GM12878 (cell line): ENCODE measurements around the gene STPG3. TPM values are rescaled to one million over a fixed set of nuclear protein-coding genes. Genes with fewer than 3 reads are reported as not detected.

Experiments used
- BCL11A ChIP-seq: IDR thresholded peaks from 2 replicates; pipeline ENCODE4 v1.6.1; 2011; ENCODE audit warnings: low read depth, low read length
- E4F1 ChIP-seq: fragments of 450-650 bp; IDR thresholded peaks from 2 replicates; pipeline ENCODE4 v1.6.1; 2018; ENCODE audit warnings: borderline replicate concordance, mild to moderate bottlenecking; ENCODE audit not compliant: partially characterized antibody
- ETV6 ChIP-seq, 2 experiments: fragments of 450-650 bp in 1 of 2; IDR thresholded peaks in 1 of 2; conservative IDR thresholded peaks in 1 of 2; 2 replicates each; pipeline ENCODE4 v1.6.1; 2014; ENCODE audit warnings: antibody characterized with exemption in 1 of 2, borderline replicate concordance in 1 of 2, low read depth in 1 of 2, mild to moderate bottlenecking in 1 of 2, moderate library complexity in 1 of 2
- HDAC2 ChIP-seq: fragments of 200-600 bp; sonication (generic); IDR thresholded peaks from 2 replicates; pipeline ENCODE4 v1.6.1; 2017
- IRF4 ChIP-seq: IDR thresholded peaks from 2 replicates; pipeline ENCODE4 v1.6.1; 2011; ENCODE audit warnings: low read depth, low read length
- MXI1 ChIP-seq: fragments of 150-350 bp; IDR thresholded peaks from 2 replicates; pipeline ENCODE4 v1.6.1; 2011; ENCODE audit warnings: low read depth, mild to moderate bottlenecking, inconsistent platforms, low read length, improper control_type of control experiment
- PKNOX1 ChIP-seq: fragments of 450-650 bp; IDR thresholded peaks from 2 replicates; pipeline ENCODE4 v1.6.1; 2016; ENCODE audit warnings: mild to moderate bottlenecking
- RAD21 ChIP-seq: IDR thresholded peaks from 2 replicates; pipeline ENCODE4 v1.6.1; 2011; ENCODE audit warnings: mild to moderate bottlenecking, low read depth, low read length, moderate library complexity; ENCODE audit not compliant: insufficient read depth
- ZNF207 ChIP-seq: fragments of 450-650 bp; IDR thresholded peaks from 2 replicates; pipeline ENCODE4 v1.6.1; 2014; ENCODE audit warnings: antibody characterized with exemption, mild to moderate bottlenecking, borderline replicate concordance
- polyA plus RNA-seq, 11 experiments: library from polyadenylated mRNA; depleted of rRNA in 4 of 11; unstranded in 6 of 11; stranded (reverse) in 5 of 11; fragments of >200 nt; fragmentation: Nextera tagmentation in 4 of 11; fragmentation: Illumina TruSeq in 1 of 11; extraction: Ambion mirVana in 4 of 11; extraction: Trizol in 1 of 11; gene quantifications; 1 replicate in 1 of 11; 2 replicates in 10 of 11; pipeline versions ENCODE4 v1.2.1 to v1.2.3, GENCODE V29; 2011 to 2016; ENCODE audit warnings: inconsistent platforms in 2 of 11, missing spikeins in 2 of 11, low read depth in 1 of 11
- total RNA-seq, 4 experiments: library from RNA; depleted of rRNA in 3 of 4; stranded (reverse); fragments of >200 nt in 3 of 4; fragmentation: Illumina TruSeq in 1 of 4; extraction: Trizol in 1 of 4; gene quantifications; 2 replicates each; pipeline versions ENCODE4 v1.2.1 to v1.2.3, GENCODE V29; 2013 to 2021
- TF ChIP-seq, protein P1 (sequence below): fragments of 450-650 bp; IDR thresholded peaks from 2 replicates; pipeline ENCODE4 v1.6.1; 2016; ENCODE audit warnings: mild to moderate bottlenecking, moderate library complexity, borderline replicate concordance

STPG3 gene
- total and polyA plus RNA-seq, 10 of the 15 experiments (the other 5 are each of a cell fraction or from before 2014, with no cell fraction given), result not detected

GRCh38 chr9:137277329-137278041 lies 26.4 kb downstream of the STPG3 start, which contains the start of gene TOR4A (continued):
- TF ChIP-seq BCL11A (no peak; the same call in 1 of the 2 replicates), RAD21 (0 out of 2 replicates have a peak, but pooled peaks have one; percentile 1), HDAC2 (no peak), E4F1 (peak; percentile 16), ETV6 (conservative IDR thresholded peaks at IDR 0.05 in 1 of 2, IDR thresholded peaks at IDR 0.05 in 1 of 2; ENCODE audit: borderline replicate concordance in 1 of 2, low read depth in 1 of 2) (peak in 1 of 2 experiments; percentile 36; a peak in 2 of 4 replicates), ZNF207 (0 out of 2 replicates have a peak, but pooled peaks have one; percentile 43), PKNOX1 (peak; percentile 26; the same call in 1 of the 2 replicates), MXI1 (peak; percentile 73), IRF4 (no peak)
- TF ChIP-seq, protein P1, sequence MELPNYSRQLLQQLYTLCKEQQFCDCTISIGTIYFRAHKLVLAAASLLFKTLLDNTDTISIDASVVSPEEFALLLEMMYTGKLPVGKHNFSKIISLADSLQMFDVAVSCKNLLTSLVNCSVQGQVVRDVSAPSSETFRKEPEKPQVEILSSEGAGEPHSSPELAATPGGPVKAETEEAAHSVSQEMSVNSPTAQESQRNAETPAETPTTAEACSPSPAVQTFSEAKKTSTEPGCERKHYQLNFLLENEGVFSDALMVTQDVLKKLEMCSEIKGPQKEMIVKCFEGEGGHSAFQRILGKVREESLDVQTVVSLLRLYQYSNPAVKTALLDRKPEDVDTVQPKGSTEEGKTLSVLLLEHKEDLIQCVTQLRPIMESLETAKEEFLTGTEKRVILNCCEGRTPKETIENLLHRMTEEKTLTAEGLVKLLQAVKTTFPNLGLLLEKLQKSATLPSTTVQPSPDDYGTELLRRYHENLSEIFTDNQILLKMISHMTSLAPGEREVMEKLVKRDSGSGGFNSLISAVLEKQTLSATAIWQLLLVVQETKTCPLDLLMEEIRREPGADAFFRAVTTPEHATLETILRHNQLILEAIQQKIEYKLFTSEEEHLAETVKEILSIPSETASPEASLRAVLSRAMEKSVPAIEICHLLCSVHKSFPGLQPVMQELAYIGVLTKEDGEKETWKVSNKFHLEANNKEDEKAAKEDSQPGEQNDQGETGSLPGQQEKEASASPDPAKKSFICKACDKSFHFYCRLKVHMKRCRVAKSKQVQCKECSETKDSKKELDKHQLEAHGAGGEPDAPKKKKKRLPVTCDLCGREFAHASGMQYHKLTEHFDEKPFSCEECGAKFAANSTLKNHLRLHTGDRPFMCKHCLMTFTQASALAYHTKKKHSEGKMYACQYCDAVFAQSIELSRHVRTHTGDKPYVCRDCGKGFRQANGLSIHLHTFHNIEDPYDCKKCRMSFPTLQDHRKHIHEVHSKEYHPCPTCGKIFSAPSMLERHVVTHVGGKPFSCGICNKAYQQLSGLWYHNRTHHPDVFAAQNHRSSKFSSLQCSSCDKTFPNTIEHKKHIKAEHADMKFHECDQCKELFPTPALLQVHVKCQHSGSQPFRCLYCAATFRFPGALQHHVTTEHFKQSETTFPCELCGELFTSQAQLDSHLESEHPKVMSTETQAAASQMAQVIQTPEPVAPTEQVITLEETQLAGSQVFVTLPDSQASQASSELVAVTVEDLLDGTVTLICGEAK, result peak; percentile 67; the same call in 1 of the 2 replicates
- TF ChIP-seq, all 136 proteins: peak for 23
